ENCODE results near the gene UBE2J2. TPM values are rescaled to one million over a fixed set of nuclear protein-coding genes. Genes with fewer than 3 reads are reported as not detected.

UBE2J2 gene
- total RNA-seq, 1 donor: 32.6 TPM

GRCh38 chr1:1225913-1226312 is 47.7 kb downstream of the UBE2J2 start:
- no peak overlapping the region for H3K4me3 ChIP-seq (ENCODE audit: insufficient read depth, low read length)
- H2AFZ ChIP-seq (ENCODE audit: low read length): no peak overlapping the region
- no peak overlapping the region for H3K4me2 ChIP-seq (ENCODE audit: insufficient read depth, low read length)
- peaks cover 57% of the 10 kb centered on the region for H4K20me1 ChIP-seq (ENCODE audit: insufficient read depth, low read length)
- no peaks in the 10 kb centered on the region for H3K9me3 ChIP-seq (ENCODE audit: low read depth, low read length)
- H3K36me3 ChIP-seq (ENCODE audit: insufficient read depth, low read length): peaks cover 28% of the 10 kb centered on the region
- H3K27me3 ChIP-seq (ENCODE audit: insufficient read depth, low read length): no peaks in the 10 kb centered on the region
- peaks cover 73% of the 10 kb centered on the region for H3K79me2 ChIP-seq (ENCODE audit: insufficient read depth, low read length)
- H3K4me1 ChIP-seq (ENCODE audit: insufficient read depth, low read length): peaks cover 10% of the 10 kb centered on the region
- no peak for DNase-seq (ENCODE audit: insufficient read length, low spot score, missing footprints)
- H3K27ac ChIP-seq (ENCODE audit: low read depth, low read length): no peak overlapping the region
- TF ChIP-seq CTCF (IDR thresholded peaks at IDR 0.05; ENCODE audit: extremely low read depth, low read depth, low read length): no peak

GRCh38 chr1:1225238-1225845 is 48.3 kb downstream of the UBE2J2 start:
- Histone ChIP-seq H3K27me3 (ENCODE audit: insufficient read depth, low read length) (no peaks in the 10 kb centered on the region), H4K20me1 (ENCODE audit: insufficient read depth, low read length) (peaks cover 55% of the 10 kb centered on the region), H3K4me3 (ENCODE audit: insufficient read depth, low read length) (no peak overlapping the region), H3K79me2 (ENCODE audit: insufficient read depth, low read length) (peaks cover 67% of the 10 kb centered on the region), H3K36me3 (ENCODE audit: insufficient read depth, low read length) (peaks cover 28% of the 10 kb centered on the region), H3K9me3 (ENCODE audit: low read depth, low read length) (no peaks in the 10 kb centered on the region), H2AFZ (ENCODE audit: low read length) (no peak overlapping the region), H3K4me2 (ENCODE audit: insufficient read depth, low read length) (no peak overlapping the region), H3K27ac (ENCODE audit: low read depth, low read length) (no peak overlapping the region), H3K4me1 (ENCODE audit: insufficient read depth, low read length) (peaks cover 4% of the 10 kb centered on the region)
- no peak for DNase-seq (ENCODE audit: insufficient read length, low spot score, missing footprints)
- TF ChIP-seq CTCF (IDR thresholded peaks at IDR 0.05; ENCODE audit: extremely low read depth, low read depth, low read length): no peak

- TF ChIP-seq CTCF (IDR thresholded peaks at IDR 0.05; ENCODE audit: extremely low read depth, low read depth, low read length): no peak
- H3K4me2 ChIP-seq (ENCODE audit: insufficient read depth, low read length): no peak overlapping the region
- no peaks in the 10 kb centered on the region for H3K4me1 ChIP-seq (ENCODE audit: insufficient read depth, low read length)
- no peak for DNase-seq (ENCODE audit: insufficient read length, low spot score, missing footprints)
- no peak overlapping the region for H2AFZ ChIP-seq (ENCODE audit: low read length)
- peaks cover 27% of the 10 kb centered on the region for H3K36me3 ChIP-seq (ENCODE audit: insufficient read depth, low read length)
- peaks cover 50% of the 10 kb centered on the region for H4K20me1 ChIP-seq (ENCODE audit: insufficient read depth, low read length)
- no peak overlapping the region for H3K27ac ChIP-seq (ENCODE audit: low read depth, low read length)
- H3K4me3 ChIP-seq (ENCODE audit: insufficient read depth, low read length): no peak overlapping the region
- H3K9me3 ChIP-seq (ENCODE audit: low read depth, low read length): no peaks in the 10 kb centered on the region
- peaks cover 52% of the 10 kb centered on the region for H3K79me2 ChIP-seq (ENCODE audit: insufficient read depth, low read length)
- H3K27me3 ChIP-seq (ENCODE audit: insufficient read depth, low read length): no peaks in the 10 kb centered on the region
Measured at GRCh38 chr1:1223891-1224290, 49.8 kb downstream of the UBE2J2 start.

GRCh38 chr1:1223321-1223720 is 50.3 kb downstream of the UBE2J2 start:
- no peak for TF ChIP-seq CTCF (IDR thresholded peaks at IDR 0.05; ENCODE audit: extremely low read depth, low read depth, low read length)
- Histone ChIP-seq H3K79me2 (ENCODE audit: insufficient read depth, low read length) (peaks cover 47% of the 10 kb centered on the region), H3K4me1 (ENCODE audit: insufficient read depth, low read length) (no peaks in the 10 kb centered on the region), H3K27me3 (ENCODE audit: insufficient read depth, low read length) (no peaks in the 10 kb centered on the region), H3K27ac (ENCODE audit: low read depth, low read length) (no peak overlapping the region), H3K4me3 (ENCODE audit: insufficient read depth, low read length) (no peak overlapping the region), H2AFZ (ENCODE audit: low read length) (no peak overlapping the region), H3K36me3 (ENCODE audit: insufficient read depth, low read length) (peaks cover 28% of the 10 kb centered on the region), H3K9me3 (ENCODE audit: low read depth, low read length) (no peaks in the 10 kb centered on the region), H4K20me1 (ENCODE audit: insufficient read depth, low read length) (peaks cover 48% of the 10 kb centered on the region), H3K4me2 (ENCODE audit: insufficient read depth, low read length) (no peak overlapping the region)
- DNase-seq (ENCODE audit: insufficient read length, low spot score, missing footprints): no peak
